COLO829 (cell line): ENCODE measurements around the gene TFEB.

Source experiments
- DNase-seq: peaks from one replicate; pipeline ENCODE4 v3.0.0; 2012; ENCODE audit warnings: low spot score

TFEB gene

GRCh38 chr6:41736800-41737555 is 1.6 kb upstream of the TFEB start:
- DNase-seq = no peak

DNA sequence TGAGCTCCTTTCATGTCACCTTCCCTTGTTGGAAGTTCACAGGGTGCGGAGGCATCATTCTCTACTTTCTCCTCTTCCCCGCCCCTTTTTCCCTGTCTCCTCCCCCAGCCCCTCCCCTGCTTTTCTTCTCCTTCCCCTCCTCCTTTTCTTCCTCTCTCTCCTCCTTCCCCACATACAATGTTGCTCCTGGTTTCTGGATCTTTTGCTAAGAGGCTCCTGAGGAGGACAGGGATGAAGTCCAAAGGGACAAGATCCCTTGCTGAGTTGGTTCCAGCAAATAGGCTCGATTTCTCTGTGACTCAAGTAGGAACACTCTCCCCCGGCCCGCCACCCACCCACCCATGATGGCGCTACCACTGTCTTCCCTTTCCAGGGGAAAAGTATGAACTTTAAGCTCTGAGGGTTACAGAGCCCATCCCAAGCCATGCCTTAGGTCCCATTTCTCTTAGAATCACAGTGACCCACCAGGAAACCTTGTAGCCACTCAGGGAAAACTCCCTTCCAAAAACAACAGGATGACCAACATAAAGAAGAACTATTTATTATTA is 852 bp upstream of the TFEB start:
- no peak for DNase-seq

DNA sequence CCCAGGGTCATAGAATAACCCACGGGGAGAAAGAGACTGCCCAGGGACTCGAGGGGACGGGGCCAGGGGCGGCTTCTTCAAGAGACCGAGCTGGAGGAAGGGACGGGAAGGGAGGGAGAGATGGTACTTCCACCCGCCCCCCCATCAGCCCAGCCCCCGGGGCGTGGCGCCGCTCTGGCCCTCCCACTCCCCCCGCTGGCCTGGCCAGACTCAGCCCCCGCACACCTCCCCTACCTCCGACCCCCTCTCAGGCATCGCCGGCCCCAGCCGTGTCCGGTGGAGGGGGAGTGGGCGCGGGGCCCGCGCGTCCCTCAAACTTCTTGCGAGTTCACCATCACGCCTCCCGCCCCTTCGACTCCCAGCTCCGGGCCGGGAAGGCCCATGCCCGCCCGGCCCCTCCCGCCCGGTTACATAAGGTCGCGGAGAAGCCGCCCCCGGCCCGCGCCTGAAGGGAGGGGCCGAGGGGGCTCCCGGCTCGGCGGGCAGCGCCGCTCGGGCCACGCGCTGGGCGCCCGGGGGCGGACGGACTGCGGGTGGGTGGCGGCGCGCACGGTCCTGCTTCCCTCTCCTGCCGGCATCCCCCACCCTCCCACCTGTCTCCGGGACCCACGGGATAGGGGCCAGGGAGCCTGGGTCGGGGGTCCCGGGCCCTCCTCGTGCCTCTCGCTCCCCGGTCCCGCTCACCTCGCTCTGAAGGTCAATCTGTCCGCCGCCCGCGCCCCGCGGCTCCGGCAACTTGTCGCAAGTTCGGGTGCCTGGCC is 562 bp downstream of the TFEB start:
- no peak for DNase-seq

GRCh38 chr6:41733707-41734665 is 1.4 kb downstream of the TFEB start:
- DNase-seq = no peak

- no peak for DNase-seq
Observed at GRCh38 chr6:41733360-41733706, 2.1 kb downstream of the TFEB start.

- DNase-seq = no peak
Observed at GRCh38 chr6:41732591-41733359, 2.6 kb downstream of the TFEB start.

GRCh38 chr6:41732149-41732548 is 3.3 kb downstream of the TFEB start:
- DNase-seq = no peak

GRCh38 chr6:41731561-41732086 is 3.8 kb downstream of the TFEB start:
- DNase-seq = no peak

DNA sequence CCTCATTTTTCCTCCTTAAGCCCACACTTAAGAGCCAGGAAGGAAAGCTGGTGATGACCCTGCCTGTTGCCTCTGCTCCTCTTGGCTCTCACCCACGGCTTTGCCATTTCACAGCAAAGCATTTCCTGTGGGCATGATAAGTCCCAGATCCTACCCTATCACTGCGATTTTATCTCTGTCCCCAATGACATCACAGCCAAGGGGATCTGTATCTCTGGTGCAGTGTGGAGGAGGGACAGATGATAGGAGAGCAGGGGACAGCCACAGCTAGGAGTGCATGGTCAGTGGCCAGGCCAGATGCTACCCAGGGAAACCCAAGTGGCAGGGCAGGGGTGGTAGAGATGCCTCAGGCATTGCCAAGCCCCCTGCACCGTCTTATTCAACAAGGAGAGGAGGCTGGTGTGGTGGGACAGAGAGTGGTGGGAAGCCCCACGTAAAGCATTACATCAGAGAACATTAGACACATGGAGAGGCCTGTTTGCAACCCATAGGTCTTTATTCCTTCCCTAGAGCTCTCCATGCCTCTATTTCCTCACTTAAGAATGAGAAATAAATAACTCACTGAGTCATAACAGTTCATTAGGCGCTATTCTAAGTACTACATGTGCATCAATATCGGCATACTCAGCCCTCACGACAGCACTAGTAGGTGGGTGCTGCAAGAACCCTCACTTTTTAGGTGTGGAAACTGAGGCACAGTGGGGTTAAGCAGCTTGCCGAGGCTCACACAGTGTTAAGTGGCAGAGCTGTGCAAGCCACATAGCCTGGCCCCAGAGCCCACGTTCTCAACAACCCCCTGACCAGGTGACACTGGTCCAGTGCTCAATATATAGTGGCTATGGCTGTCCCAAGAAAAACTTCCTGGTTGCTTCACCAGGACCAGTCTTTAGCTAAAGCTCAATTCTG is 4.6 kb downstream of the TFEB start:
- no peak for DNase-seq

- no peak for DNase-seq
Observed at GRCh38 chr6:41729624-41730023, 5.8 kb downstream of the TFEB start.

GRCh38 chr6:41728954-41729353 is 6.5 kb downstream of the TFEB start:
- DNase-seq = no peak

- DNase-seq = no peak
Observed at GRCh38 chr6:41728073-41728936, 7.1 kb downstream of the TFEB start.

GRCh38 chr6:41727705-41728072 is 7.7 kb downstream of the TFEB start:
- no peak for DNase-seq

DNA sequence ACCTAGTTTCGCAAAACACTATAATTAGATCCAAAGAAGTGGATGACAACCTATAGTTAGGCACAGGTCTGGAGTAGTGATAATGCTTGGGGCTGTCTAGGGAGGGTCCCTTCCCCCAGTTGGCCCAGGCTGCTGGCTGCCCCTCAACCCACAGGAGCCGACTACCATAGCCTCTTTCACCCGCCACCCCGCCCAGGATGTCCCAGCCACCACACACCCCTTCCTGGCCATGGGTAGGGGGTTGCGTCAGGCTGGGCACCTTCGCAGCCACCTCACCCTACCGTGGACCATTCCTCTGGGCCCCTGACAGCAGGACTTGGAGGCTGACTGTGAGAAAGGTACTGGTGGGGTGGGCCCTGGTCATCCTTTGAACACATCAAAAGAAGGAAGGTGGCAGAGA is 8.5 kb downstream of the TFEB start:
- DNase-seq = no peak

DNA sequence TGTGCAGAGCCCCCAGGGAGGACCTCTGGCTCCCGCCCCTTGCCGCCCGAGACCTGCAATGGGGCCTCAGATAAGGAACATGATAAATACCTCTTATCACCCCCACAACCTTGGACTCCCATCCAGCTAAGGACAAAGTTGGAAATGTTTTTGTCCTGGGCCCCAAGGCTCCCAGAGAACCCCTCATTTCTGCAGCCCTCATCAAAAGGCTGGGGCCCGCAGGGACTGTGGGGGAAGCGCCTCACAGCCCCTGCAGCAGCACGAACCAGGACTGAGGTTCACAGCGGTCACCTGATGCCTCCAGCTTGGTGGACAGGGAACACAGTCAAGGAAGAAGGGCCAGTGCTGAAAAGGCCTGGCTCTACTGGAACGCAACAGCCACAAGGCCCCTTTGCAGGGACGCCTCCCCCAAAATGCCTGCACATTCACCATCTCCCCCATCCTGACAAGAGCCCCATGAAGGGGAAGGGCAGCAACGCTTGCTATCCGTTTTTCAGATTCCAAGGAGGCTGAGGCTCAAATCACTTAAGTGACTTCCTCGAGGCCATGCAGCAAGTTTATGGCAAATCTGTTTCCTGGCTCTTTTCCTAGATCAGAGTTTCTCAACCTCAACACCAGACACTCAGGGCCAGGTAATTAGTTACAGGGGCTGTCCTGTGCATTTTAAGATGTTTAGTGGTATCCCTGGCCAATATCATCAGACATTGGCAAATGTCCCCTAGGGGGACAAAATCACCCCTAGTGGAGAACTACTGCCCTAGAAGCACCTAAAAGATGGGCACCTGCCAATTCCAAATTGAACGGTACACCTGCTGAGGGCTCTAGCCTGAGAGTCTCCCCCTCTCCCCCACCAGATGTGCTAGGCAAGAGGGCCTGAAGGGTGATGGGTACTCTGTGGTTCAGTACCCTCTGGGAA is 10.6 kb downstream of the TFEB start:
- DNase-seq = no peak

GRCh38 chr6:41724228-41724580 is 11.2 kb downstream of the TFEB start:
- DNase-seq = no peak

DNA sequence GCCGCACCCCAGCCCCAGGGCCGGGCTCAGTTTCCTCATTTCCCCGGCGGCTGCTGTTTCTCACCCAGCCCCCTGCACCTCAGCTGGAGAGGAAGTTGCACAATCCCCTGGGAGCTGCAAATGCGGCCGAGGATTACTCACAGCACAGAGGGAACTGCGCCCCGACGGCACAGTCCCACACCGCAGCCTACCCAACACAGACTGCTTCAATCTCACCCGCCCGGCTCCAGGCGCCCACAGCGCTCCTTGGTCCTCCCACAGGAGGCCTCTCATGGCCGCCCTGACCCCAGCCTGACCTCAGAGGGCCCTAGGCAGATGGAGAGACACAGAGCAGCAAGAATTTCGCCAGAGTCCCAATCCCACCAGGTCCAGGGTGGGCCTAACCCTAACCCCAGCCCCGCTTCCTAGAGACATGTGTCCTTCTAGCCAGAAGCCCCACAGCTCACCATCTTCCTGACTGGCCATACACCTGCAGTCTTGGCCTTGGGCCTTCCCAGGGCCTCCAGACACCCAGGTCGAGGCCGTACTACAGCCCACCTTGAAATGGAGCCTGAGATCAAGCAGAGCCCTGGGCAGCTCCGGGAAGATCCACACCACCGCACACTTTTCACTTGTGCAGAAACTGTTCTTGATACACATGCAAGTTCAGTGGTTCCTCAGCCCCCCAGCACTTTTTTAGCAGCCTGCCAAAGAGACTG is 11.7 kb downstream of the TFEB start:
- DNase-seq = peak; percentile 78
